ENCODE measurements around the gene CCNA2. TPM values are rescaled to one million over a fixed set of nuclear protein-coding genes. Genes with fewer than 3 reads are reported as not detected.

Gene CCNA2
- total and polyA plus RNA-seq, 9 of the 15 experiments (the other 6 are each of a cell fraction or from before 2014, with no cell fraction given): 37.1 to 197 (median 154) TPM

DNA sequence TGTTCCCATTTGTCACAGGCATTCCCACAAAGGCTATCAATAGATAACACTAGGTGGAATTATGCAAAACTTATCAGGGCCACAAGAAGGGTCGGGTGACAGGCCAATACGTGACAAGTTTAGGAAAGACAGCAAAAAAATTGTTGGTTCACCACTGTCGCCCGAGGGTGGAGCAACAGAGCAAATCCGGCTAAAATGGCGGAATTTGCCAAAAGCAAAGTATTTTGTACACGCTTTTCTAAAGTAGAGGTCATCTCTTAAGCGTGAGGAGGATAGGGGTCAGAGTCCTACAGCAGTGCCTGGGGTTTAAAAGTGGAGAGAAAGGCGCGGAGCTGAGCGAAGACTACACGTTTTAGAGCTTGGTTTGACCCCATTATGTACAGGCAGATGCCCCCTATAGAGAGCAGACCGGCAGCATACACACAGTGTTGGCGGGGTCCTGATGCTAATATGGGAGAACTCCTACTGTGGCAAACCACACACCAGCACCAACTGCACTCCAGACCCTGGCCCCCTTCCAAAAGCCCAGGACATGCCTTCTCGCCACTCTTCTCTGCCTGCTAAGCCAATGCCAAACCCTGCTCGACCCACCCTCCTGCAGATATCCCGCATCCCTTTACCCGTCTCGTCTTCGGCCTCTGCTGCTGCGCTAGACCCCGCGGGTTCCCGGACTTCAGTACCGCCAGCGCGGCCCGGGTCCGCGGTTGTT is 733 bp downstream of the CCNA2 start:
- H3K9me3 ChIP-seq (replicated peaks; ENCODE audit: control insufficient read depth, insufficient read depth, low read depth, low read length): no peaks in the 10 kb centered on the region
- peak overlapping the region; percentile 81 for H2AFZ ChIP-seq (ENCODE audit: low read depth, low read length)
- H3K27me3 ChIP-seq (ENCODE audit: control insufficient read depth in 2 of 2, insufficient read depth in 2 of 2, low read length in 2 of 2): no peaks in the 10 kb centered on the region
- DNase-seq (ENCODE audit: extremely low read depth in 1 of 4, low spot score in 3 of 4) (peak; percentile 55 to 84 (median 64)), ATAC-seq (peak; percentile 73), FAIRE-seq (peak; percentile 85)
- intact Hi-C loops (cut with micrococcal nuclease) (loop anchor here (2.0 to 5.0 kb wide), 2 partner anchors 22 to 49 kb away; partner anchors contain the start of genes BBS7 and EXOSC9), in situ Hi-C loops (cut with MboI) (no loop called here)
- 0% methylated on average over 30 of the region's 30 CpGs for WGBS (ENCODE audit: insufficient coverage, low coverage, missing lambda C conversion rate)
- H3K36me3 ChIP-seq (ENCODE audit: control insufficient read depth, insufficient read depth, low read length): peaks cover 50% of the 10 kb centered on the region
- H3K4me2 ChIP-seq (ENCODE audit: insufficient read depth, low read length): peak overlapping the region; percentile 95
- peaks cover 7% of the 10 kb centered on the region; the same call in 1 of the 2 replicates for H4K20me1 ChIP-seq (replicated peaks; ENCODE audit: control insufficient read depth, insufficient read depth, low read length)
- H3K27ac ChIP-seq (ENCODE audit: extremely low read depth, low read depth, low read length): peak overlapping the region; percentile 96
- ChIA-PET CTCF (ENCODE audit: low intra/inter-chr PET ratio) (no interaction called here), POLR2A (interaction anchor here (0.5 to 4.1 kb wide), 4 partner anchors 8 to 46 kb away, joined by 3 to 21 read pairs (median 4); no protein-coding TSS in a partner anchor)
- peak overlapping the region; percentile 99 for H3K4me3 ChIP-seq
- H3K9ac ChIP-seq (ENCODE audit: insufficient read depth in 1 of 2, low read depth in 2 of 2, low read length in 2 of 2): peak overlapping the region; percentile 98
- BruUV-seq (replicated peaks): TSS peak; percentile 48
- H3K79me2 ChIP-seq (ENCODE audit: control insufficient read depth, insufficient read depth, low read length): peaks cover 54% of the 10 kb centered on the region
- no peaks in the 10 kb centered on the region for H3K9me1 ChIP-seq (ENCODE audit: control insufficient read depth, insufficient read depth, low read length)
- H3K4me1 ChIP-seq (replicated peaks in 1 of 2; ENCODE audit: control insufficient read depth in 2 of 2, insufficient read depth in 2 of 2, low read length in 2 of 2): peaks cover 0 to 15% of the 10 kb centered on the region in 2 experiments; a peak in 3 of 5 replicates
- TF ChIP-seq CBX5 (IDR thresholded peaks at IDR 0.05; ENCODE audit: borderline replicate concordance, low read depth) (no peak), KHSRP (IDR thresholded peaks at IDR 0.05) (no peak), MYC (IDR thresholded peaks at IDR 0.05; ENCODE audit: low read depth, low read length) (no peak), MYC (CRISPR knock-in tag; IDR thresholded peaks at IDR 0.05; ENCODE audit: borderline replicate concordance, low read depth) (no peak), ZNF512 (tag; IDR thresholded peaks at IDR 0.05) (no peak), CHAMP1 (IDR thresholded peaks at IDR 0.05) (no peak), EP300 (IDR thresholded peaks at IDR 0.05; ENCODE audit: low read length) (no peak), SNRNP70 (optimal IDR thresholded peaks at IDR 0.05; ENCODE audit: low read depth, low read length) (no peak), ZSCAN29 (IDR thresholded peaks at IDR 0.05) (no peak)
- TF ChIP-seq, protein P1, sequence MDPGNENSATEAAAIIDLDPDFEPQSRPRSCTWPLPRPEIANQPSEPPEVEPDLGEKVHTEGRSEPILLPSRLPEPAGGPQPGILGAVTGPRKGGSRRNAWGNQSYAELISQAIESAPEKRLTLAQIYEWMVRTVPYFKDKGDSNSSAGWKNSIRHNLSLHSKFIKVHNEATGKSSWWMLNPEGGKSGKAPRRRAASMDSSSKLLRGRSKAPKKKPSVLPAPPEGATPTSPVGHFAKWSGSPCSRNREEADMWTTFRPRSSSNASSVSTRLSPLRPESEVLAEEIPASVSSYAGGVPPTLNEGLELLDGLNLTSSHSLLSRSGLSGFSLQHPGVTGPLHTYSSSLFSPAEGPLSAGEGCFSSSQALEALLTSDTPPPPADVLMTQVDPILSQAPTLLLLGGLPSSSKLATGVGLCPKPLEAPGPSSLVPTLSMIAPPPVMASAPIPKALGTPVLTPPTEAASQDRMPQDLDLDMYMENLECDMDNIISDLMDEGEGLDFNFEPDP (CRISPR knock-in tag; IDR thresholded peaks at IDR 0.05): no peak
- TF ChIP-seq, protein P2, sequence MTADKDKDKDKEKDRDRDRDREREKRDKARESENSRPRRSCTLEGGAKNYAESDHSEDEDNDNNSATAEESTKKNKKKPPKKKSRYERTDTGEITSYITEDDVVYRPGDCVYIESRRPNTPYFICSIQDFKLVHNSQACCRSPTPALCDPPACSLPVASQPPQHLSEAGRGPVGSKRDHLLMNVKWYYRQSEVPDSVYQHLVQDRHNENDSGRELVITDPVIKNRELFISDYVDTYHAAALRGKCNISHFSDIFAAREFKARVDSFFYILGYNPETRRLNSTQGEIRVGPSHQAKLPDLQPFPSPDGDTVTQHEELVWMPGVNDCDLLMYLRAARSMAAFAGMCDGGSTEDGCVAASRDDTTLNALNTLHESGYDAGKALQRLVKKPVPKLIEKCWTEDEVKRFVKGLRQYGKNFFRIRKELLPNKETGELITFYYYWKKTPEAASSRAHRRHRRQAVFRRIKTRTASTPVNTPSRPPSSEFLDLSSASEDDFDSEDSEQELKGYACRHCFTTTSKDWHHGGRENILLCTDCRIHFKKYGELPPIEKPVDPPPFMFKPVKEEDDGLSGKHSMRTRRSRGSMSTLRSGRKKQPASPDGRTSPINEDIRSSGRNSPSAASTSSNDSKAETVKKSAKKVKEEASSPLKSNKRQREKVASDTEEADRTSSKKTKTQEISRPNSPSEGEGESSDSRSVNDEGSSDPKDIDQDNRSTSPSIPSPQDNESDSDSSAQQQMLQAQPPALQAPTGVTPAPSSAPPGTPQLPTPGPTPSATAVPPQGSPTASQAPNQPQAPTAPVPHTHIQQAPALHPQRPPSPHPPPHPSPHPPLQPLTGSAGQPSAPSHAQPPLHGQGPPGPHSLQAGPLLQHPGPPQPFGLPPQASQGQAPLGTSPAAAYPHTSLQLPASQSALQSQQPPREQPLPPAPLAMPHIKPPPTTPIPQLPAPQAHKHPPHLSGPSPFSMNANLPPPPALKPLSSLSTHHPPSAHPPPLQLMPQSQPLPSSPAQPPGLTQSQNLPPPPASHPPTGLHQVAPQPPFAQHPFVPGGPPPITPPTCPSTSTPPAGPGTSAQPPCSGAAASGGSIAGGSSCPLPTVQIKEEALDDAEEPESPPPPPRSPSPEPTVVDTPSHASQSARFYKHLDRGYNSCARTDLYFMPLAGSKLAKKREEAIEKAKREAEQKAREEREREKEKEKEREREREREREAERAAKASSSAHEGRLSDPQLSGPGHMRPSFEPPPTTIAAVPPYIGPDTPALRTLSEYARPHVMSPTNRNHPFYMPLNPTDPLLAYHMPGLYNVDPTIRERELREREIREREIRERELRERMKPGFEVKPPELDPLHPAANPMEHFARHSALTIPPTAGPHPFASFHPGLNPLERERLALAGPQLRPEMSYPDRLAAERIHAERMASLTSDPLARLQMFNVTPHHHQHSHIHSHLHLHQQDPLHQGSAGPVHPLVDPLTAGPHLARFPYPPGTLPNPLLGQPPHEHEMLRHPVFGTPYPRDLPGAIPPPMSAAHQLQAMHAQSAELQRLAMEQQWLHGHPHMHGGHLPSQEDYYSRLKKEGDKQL (CRISPR knock-in tag; IDR thresholded peaks at IDR 0.05; ENCODE audit: borderline replicate concordance): 0 out of 2 replicates have a peak, but pooled peaks have one; percentile 55

Data from K562 (cell line).